ENCODE results near the gene TSHZ2. TPM values are rescaled to one million over a fixed set of nuclear protein-coding genes. Genes with fewer than 3 reads are reported as not detected.
"Not testable (repeated sequence)": the region's sequence is repeated elsewhere in the genome, so short reads cannot be mapped to it uniquely, and the experiment has no call there.

The TSHZ2 gene
- total RNA-seq, 1 donor from 2014 or later, result 5.2 TPM

DNA sequence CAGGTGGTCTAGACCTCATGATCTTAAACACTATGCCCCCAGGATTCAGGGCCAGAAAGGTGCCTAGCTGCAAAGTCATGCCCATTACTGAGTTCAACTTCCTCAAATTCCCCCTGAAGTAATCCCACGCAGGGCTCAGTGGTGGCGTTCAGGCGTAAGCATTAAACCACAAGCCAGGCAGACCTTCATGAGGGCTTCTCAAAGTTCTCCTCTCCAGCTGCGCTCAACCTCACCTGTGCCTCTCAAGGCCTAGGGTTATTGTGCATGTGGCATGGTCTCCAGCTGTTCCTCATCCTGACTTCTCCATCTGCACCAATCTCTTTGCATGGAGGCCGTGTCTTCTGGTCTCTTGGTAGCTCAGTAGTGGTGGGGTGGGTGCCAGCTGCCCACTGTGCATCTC is 113.6 kb downstream of the TSHZ2 start:
- no peaks in the 10 kb centered on the region for H3K9me3 ChIP-seq
- H3K4me1 ChIP-seq, result peaks cover 11% of the 10 kb centered on the region
- H3K27ac ChIP-seq, result no peak overlapping the region
- ATAC-seq (peak; percentile 17), DNase-seq (no peak)
- no peak overlapping the region for H3K4me3 ChIP-seq
- no peaks in the 10 kb centered on the region for H3K27me3 ChIP-seq
- H3K36me3 ChIP-seq, result no peaks in the 10 kb centered on the region
- TF ChIP-seq, protein P1, sequence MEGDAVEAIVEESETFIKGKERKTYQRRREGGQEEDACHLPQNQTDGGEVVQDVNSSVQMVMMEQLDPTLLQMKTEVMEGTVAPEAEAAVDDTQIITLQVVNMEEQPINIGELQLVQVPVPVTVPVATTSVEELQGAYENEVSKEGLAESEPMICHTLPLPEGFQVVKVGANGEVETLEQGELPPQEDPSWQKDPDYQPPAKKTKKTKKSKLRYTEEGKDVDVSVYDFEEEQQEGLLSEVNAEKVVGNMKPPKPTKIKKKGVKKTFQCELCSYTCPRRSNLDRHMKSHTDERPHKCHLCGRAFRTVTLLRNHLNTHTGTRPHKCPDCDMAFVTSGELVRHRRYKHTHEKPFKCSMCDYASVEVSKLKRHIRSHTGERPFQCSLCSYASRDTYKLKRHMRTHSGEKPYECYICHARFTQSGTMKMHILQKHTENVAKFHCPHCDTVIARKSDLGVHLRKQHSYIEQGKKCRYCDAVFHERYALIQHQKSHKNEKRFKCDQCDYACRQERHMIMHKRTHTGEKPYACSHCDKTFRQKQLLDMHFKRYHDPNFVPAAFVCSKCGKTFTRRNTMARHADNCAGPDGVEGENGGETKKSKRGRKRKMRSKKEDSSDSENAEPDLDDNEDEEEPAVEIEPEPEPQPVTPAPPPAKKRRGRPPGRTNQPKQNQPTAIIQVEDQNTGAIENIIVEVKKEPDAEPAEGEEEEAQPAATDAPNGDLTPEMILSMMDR (IDR thresholded peaks at IDR 0.05), result no peak
- intact Hi-C loops (cut with DNase I), result no loop called here

DNA sequence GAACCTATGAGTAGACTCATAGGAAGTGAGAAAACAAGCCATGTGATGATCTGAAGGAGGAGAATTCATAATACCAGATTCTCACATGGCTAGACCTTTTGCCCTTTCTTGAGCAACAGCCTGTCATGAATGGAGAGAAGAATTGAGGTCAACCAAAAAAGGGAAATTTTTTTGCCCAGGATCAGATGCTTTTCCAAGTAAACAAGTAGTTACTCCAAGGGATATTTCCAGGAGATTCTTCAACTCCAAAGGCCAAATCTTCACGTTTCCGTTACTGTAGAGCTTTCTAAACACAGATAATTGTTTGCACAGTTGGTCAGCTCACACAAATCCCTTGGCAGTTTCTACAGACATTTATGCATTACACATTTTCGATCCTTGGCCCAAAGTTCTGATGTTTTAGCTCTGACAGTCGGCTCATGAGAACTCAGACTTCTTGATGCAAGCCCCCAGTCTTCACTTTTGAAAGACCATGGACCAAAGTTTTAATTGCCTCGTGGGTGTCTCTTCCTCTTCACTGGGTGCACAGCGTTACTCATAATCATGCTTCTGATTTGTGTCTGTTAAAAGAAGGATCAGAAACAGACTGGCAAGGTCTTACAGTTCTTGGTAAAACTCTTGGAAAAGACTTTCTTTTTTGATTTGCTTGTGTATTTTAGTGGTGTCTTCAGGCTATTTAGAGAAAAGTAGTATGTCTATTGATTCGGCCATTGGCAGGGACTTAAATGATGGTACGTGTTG is 115.0 kb downstream of the TSHZ2 start:
- no peak for DNase-seq
- H3K9me3 ChIP-seq, result no peaks in the 10 kb centered on the region
- no peak for ATAC-seq
- H3K36me3 ChIP-seq, result no peaks in the 10 kb centered on the region
- H3K27ac ChIP-seq, result no peak overlapping the region
- TF ChIP-seq, protein P1 (IDR thresholded peaks at IDR 0.05), result no peak
- no peaks in the 10 kb centered on the region for H3K27me3 ChIP-seq
- no peaks in the 10 kb centered on the region for H3K4me1 ChIP-seq
- H3K4me3 ChIP-seq, result no peak overlapping the region
- intact Hi-C loops (cut with DNase I), result no loop called here

DNA sequence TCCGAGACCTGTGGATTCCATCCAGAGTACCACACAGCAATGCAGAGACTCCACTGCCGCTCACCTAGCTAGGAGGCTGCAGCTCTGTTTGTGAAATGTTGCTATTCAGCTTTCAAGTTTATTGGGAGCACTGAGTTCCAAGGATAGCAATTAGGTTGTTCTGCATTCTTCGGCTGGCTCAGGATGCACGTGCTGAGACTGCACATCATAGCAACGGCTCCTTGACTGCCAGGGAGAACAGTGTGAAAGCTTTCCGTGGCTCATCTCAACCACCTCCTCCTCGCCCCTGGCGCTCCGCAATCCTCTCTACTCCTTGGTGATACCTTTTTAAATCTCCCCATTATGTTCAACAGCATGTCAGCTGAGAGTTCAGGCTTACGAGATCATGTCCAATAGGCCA is 116.6 kb downstream of the TSHZ2 start:
- no peaks in the 10 kb centered on the region for H3K9me3 ChIP-seq
- H3K27ac ChIP-seq, result no peak overlapping the region
- TF ChIP-seq, protein P1 (IDR thresholded peaks at IDR 0.05), result no peak
- H3K27me3 ChIP-seq, result no peaks in the 10 kb centered on the region
- no peak overlapping the region for H3K4me3 ChIP-seq
- intact Hi-C loops (cut with DNase I), result no loop called here
- no peak for DNase-seq
- H3K4me1 ChIP-seq, result no peaks in the 10 kb centered on the region
- no peak for ATAC-seq
- no peaks in the 10 kb centered on the region for H3K36me3 ChIP-seq

DNA sequence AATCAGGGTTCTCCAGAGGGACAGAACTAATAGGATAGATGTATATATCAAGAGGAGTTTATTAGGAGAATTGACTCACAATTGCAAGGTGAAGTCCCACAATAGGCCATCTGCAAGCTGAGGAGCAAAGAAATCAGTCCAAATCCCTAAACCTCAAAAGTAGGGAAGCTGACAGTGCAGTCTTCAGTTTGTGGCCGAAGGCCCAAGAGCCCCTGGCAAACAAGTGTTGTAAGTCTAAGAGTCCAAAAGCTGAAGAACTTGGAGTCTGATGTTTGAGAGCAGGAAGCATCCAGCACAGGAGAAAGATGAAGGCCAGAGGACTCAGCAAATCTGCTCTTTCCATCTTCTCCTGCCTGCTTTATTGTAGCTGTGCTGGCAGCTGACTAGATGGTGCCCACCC is 117.7 kb downstream of the TSHZ2 start:
- intact Hi-C loops (cut with DNase I); H3K27ac ChIP-seq: not testable (repeated sequence)

DNA sequence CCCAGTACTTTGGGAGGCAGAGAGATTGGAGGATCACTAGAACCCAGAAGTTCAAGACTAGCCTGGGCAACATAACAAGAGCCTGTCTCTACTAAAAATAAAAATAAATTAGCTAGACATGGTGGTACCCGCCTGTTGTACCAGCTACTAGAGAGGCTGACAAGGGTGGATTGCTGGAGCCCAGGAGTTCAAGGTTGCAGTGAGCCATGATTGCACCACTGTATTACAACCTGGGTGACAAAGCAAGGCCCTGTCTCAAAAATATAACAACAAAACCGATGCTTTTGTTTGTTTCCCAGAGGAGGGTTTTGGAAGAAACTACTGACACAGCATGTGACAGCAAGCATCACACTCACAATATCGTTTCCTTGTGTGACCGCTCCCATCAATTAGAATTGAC is 119.6 kb downstream of the TSHZ2 start:
- intact Hi-C loops (cut with DNase I), result no loop called here

More for the DNA sequence above, 117.7 kb downstream of the TSHZ2 start:
- DNase-seq, H3K27me3 ChIP-seq, H3K4me1 ChIP-seq, H3K36me3 ChIP-seq, ATAC-seq, H3K4me3 ChIP-seq, H3K9me3 ChIP-seq: not testable (repeated sequence)

DNA sequence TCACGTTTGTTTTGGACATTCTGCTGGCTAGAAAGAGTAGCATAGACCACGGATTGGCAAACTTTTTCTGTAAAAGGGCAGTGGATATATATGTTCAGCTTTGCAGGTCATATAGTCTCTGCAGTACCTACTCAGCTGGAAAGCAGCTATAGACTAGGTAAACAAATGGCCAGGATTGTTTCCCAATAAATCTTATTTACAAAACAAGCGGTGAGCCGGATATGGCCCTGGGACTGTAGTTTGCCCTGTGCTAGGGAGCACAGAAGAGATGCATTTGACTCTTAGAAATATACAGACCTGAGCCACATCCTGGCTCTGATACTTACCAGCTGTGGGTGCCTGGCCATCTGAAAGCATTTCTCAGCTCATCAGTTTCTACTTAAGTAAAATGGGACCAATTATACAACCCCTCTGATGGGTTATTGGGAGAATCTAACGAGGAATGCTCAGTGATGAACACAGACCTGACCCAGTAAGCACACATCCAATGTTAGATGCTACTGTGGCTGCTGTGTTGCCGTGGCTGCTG is 120.7 kb downstream of the TSHZ2 start:
- DNase-seq (no peak), ATAC-seq (no peak)
- intact Hi-C loops (cut with DNase I), result no loop called here
- Histone ChIP-seq H3K4me1 (no peaks in the 10 kb centered on the region), H3K4me3 (no peak overlapping the region), H3K36me3 (no peaks in the 10 kb centered on the region), H3K9me3 (no peaks in the 10 kb centered on the region), H3K27me3 (no peaks in the 10 kb centered on the region), H3K27ac (no peak overlapping the region)
- TF ChIP-seq, protein P1 (IDR thresholded peaks at IDR 0.05), result no peak

More for the DNA sequence above, 119.6 kb downstream of the TSHZ2 start:
- H3K4me3 ChIP-seq, result no peak overlapping the region
- ATAC-seq (no peak), DNase-seq (no peak)
- H3K4me1 ChIP-seq, result no peaks in the 10 kb centered on the region
- TF ChIP-seq, protein P1 (IDR thresholded peaks at IDR 0.05), result no peak
- no peak overlapping the region for H3K27ac ChIP-seq
- no peaks in the 10 kb centered on the region for H3K27me3 ChIP-seq
- H3K9me3 ChIP-seq, result no peaks in the 10 kb centered on the region
- H3K36me3 ChIP-seq, result no peaks in the 10 kb centered on the region

Data from upper lobe of right lung (tissue), 1 donor.